Sigmoid colon (tissue), 7 donors: ENCODE data around the gene ADGRE3. TPM values are rescaled to one million over a fixed set of nuclear protein-coding genes. Genes with fewer than 3 reads are reported as not detected.
"Not testable (repeated sequence)": the region's sequence is repeated elsewhere in the genome, so short reads cannot be mapped to it uniquely, and the experiment has no call there.

Experiments used
- DNase-seq: peaks from one replicate; pipeline ENCODE4 v3.0.0-alpha.2; 2019
- H3K27ac ChIP-seq, 4 donors: fragments of 200-600 bp; sonication (generic); one replicate each; pipeline ENCODE4 v1.5.1; 2016 to 2019; ENCODE audit warnings: mild to moderate bottlenecking in 1 of 4
- H3K27me3 ChIP-seq, 3 donors: fragments of 200-600 bp; sonication (generic); one replicate each; pipeline ENCODE4 v1.5.1; 2019; ENCODE audit warnings: mild to moderate bottlenecking in 1 of 3
- H3K36me3 ChIP-seq, 4 donors: fragments of 200-600 bp; sonication (generic); one replicate each; pipeline ENCODE4 v1.5.1; 2016 to 2019
- H3K4me1 ChIP-seq, 4 donors: fragments of 200-600 bp; sonication (generic); one replicate each; pipeline ENCODE4 v1.5.1; 2017 to 2019
- H3K4me3 ChIP-seq, 4 donors: fragments of 200-600 bp; sonication (generic); one replicate each; pipeline ENCODE4 v1.5.1; 2017 to 2019; ENCODE audit warnings: mild to moderate bottlenecking in 2 of 4, moderate library complexity in 1 of 4
- H3K9me3 ChIP-seq, 4 donors: fragments of 200-600 bp in 3 of 4; sonication (generic) in 3 of 4; one replicate each; pipeline versions ENCODE4 v1.5.1 to v1.6.1; 2013 to 2019
- EP300 ChIP-seq, 4 donors: sonication (generic); formaldehyde crosslinking; IDR thresholded peaks; one replicate each; pipeline ENCODE4 v1.6.1; 2017; ENCODE audit warnings: antibody characterized with exemption in 4 of 4
- POLR2A ChIP-seq, 2 donors: fragments of 450-650 bp; IDR thresholded peaks; one replicate each; pipeline ENCODE4 v1.6.1; 2016; ENCODE audit warnings: antibody characterized with exemption in 2 of 2, mild to moderate bottlenecking in 2 of 2, moderate library complexity in 2 of 2
- POLR2AphosphoS5 ChIP-seq, 4 donors: sonication (generic); formaldehyde crosslinking; IDR thresholded peaks; one replicate each; pipeline ENCODE4 v1.6.1; 2017; ENCODE audit warnings: antibody characterized with exemption in 4 of 4
- WGBS, 2 donors: extraction: QIAGEN DNeasy Blood & Tissue Kit; methylation state at CpG; one replicate each; pipeline ENCODE4 v1.1.7; 2013; 5-methylcytosine and 5-hydroxymethylcytosine counted together
- intact Hi-C: fragments of 100-400 bp; cut with DNase I; formaldehyde crosslinking; loops from one replicate; pipeline ENCODE4 v1.15.1; 2023
- polyA plus RNA-seq, 3 donors: library from polyadenylated mRNA; stranded (reverse); fragments of 200-250 nt; gene quantifications; one replicate each; pipeline ENCODE4 v1.2.3, GENCODE V29; 2013
- total RNA-seq, 4 donors: library from RNA; depleted of rRNA; stranded (reverse); fragments of >200 nt; gene quantifications; one replicate each; pipeline ENCODE4 v1.1.0, GENCODE V29; 2016
- TF ChIP-seq, protein P1 (sequence below), 4 experiments: fragments of 450-650 bp in 3 of 4; fragments of 200-600 bp in 1 of 4; IDR thresholded peaks; one replicate each; pipeline ENCODE4 v1.5.1; 2016 to 2019; ENCODE audit warnings: antibody characterized with exemption in 4 of 4, mild to moderate bottlenecking in 3 of 4, moderate library complexity in 2 of 4
- donor health status: healthy with polysubstance abuse.
- donor health status: Bipolar disorder and iron deficiency.
- donor health status: healthy.

Gene ADGRE3
- total and polyA plus RNA-seq, 7 donors, result 0.04 TPM; not detected in 6

DNA sequence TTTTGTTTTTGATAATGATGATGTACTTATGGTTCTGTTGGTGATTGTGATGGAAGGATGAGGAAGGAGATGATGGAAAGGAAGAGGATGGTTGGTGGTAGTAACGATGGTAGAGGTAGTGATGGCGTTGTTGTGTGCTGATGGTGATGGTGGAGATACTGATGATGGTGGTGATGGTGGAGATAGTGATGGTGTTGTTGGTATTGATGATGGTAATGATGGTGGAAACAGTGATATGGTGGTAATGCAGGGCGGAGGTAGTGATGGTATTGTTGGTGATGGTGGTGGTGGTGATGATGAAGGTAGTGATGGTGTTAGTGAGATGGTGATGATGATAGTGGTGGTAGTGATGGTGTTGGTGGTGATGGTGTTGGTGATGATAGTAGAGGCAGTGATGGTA lies 79.1 kb downstream of the ADGRE3 start:
- intact Hi-C loops, result no loop called here
- TF ChIP-seq, protein P1, sequence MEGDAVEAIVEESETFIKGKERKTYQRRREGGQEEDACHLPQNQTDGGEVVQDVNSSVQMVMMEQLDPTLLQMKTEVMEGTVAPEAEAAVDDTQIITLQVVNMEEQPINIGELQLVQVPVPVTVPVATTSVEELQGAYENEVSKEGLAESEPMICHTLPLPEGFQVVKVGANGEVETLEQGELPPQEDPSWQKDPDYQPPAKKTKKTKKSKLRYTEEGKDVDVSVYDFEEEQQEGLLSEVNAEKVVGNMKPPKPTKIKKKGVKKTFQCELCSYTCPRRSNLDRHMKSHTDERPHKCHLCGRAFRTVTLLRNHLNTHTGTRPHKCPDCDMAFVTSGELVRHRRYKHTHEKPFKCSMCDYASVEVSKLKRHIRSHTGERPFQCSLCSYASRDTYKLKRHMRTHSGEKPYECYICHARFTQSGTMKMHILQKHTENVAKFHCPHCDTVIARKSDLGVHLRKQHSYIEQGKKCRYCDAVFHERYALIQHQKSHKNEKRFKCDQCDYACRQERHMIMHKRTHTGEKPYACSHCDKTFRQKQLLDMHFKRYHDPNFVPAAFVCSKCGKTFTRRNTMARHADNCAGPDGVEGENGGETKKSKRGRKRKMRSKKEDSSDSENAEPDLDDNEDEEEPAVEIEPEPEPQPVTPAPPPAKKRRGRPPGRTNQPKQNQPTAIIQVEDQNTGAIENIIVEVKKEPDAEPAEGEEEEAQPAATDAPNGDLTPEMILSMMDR (IDR thresholded peaks at IDR 0.05), result no peak
- TF ChIP-seq POLR2A (IDR thresholded peaks at IDR 0.05), result no peak
- TF ChIP-seq POLR2AphosphoS5 (IDR thresholded peaks at IDR 0.05), result no peak
- TF ChIP-seq EP300 (IDR thresholded peaks at IDR 0.05), result no peak

DNA sequence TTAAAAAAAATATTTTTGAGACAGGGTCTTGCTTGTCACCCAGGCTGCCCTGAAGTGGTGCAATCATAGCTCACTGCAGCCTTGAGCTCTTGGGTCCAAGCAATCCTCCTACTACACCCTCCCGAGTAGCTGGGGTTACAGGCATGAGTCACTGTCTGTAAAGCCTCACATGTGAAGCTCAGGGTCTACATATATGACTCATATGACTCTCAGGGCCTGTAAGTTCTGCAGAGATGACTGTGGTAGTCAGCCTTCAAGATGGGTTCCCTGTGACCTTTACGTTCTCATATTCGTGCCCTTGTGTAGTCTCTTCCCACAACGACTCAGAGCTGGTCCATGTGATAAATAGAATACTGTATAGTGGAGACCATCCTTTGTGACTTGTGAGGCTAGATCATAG lies 85.2 kb downstream of the ADGRE3 start:
- DNase-seq, H3K36me3 ChIP-seq, H3K27ac ChIP-seq, H3K27me3 ChIP-seq, H3K4me3 ChIP-seq, H3K9me3 ChIP-seq, H3K4me1 ChIP-seq, intact Hi-C loops: not testable (repeated sequence)
- WGBS, 2 donors, result 57 to 60% methylated on average over 4 of the region's 4 CpGs

More for the DNA sequence above, 79.1 kb downstream of the ADGRE3 start:
- no peaks in the 10 kb centered on the region for H3K36me3 ChIP-seq
- no peak overlapping the region for H3K4me3 ChIP-seq
- DNase-seq, result no peak
- 93% methylated on average over 3 of the region's 3 CpGs for WGBS, 2 donors
- H3K27ac ChIP-seq, result no peak overlapping the region
- H3K4me1 ChIP-seq, result no peaks in the 10 kb centered on the region
- H3K27me3 ChIP-seq, result no peaks in the 10 kb centered on the region
- no peaks in the 10 kb centered on the region for H3K9me3 ChIP-seq

DNA sequence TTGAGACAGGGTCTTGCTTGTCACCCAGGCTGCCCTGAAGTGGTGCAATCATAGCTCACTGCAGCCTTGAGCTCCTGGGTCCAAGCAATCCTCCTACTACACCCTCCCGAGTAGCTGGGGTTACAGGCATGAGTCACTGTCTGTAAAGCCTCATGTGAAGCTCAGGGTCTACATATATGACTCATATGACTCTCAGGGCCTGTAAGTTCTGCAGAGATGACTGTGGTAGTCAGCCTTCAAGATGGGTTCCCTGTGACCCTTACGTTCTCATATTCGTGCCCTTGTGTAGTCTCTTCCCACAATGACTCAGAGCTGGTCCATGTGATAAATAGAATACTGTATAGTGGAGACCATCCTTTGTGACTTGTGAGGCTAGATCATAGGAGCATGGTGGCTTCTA lies 89.5 kb downstream of the ADGRE3 start:
- H3K9me3 ChIP-seq, H3K27me3 ChIP-seq, H3K36me3 ChIP-seq, intact Hi-C loops, H3K4me3 ChIP-seq, DNase-seq, H3K4me1 ChIP-seq, H3K27ac ChIP-seq: not testable (repeated sequence)
- WGBS, 2 donors, result 53 to 59% methylated on average over 3 of the region's 3 CpGs

DNA sequence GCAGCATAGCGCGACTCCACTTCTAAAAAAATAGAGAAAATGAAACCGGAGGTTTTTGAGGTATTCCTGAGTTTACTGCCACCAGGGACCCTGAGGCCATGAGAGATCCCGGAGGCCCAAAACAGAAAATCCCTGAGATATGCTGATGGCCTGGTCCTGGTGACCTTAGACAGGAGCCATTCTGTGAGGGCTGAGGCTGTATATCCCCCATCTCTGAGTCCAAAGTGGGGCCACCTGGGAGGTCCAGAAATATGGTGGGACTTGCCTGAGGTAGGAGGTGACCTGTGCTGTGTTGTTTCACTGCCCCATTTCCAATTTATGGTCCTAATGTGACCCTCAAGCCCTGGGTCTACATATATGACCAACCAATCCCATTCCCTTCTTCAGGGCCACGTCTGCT lies 90.3 kb downstream of the ADGRE3 start:
- H3K9me3 ChIP-seq, intact Hi-C loops, H3K4me1 ChIP-seq, H3K27me3 ChIP-seq, H3K36me3 ChIP-seq, H3K4me3 ChIP-seq, DNase-seq, H3K27ac ChIP-seq: not testable (repeated sequence)
- WGBS, 2 donors, result 79 to 89% methylated on average over 4 of the region's 5 CpGs

DNA sequence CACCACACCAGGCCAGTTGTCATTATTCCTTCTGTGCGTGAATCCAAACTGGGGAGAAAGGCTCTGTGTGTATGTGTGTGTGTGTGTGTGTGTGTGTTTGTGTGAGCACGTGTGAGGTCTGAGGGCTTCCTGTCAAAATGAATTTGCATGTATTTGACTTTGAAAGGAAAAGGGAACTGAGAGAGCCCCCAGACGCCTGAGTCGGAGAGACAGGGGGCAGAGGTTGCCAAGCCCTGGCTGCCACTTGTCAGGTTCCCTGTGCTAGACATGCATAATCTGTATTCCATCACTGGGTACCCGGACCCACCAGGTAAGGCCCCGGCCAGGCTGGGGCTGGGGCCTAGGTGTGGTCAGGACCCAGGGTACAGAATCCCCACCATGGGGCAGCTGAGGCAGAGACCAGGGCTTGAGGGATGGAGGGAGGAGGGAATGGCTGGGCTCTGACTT lies 91.7 kb downstream of the ADGRE3 start, which contains the start of gene CLEC17A:
TSS of gene CLEC17A (plus strand) at position 191 of the 447 bp plus-strand sequence. CDS start at position 268, 77 bp downstream.
- Histone ChIP-seq H3K27me3 (no peaks in the 10 kb centered on the region), H3K36me3 (no peaks in the 10 kb centered on the region), H3K4me1 (no peaks in the 10 kb centered on the region), H3K27ac (no peak within 1 kb of the TSS), H3K4me3 (no peak within 1 kb of the TSS), H3K9me3 (no peaks in the 10 kb centered on the region)
- intact Hi-C loops, result no loop called here
- TF ChIP-seq EP300 (IDR thresholded peaks at IDR 0.05), result no peak
- TF ChIP-seq, protein P1 (IDR thresholded peaks at IDR 0.05), result no peak
- no peak for TF ChIP-seq POLR2AphosphoS5 (IDR thresholded peaks at IDR 0.05)
- no peak for TF ChIP-seq POLR2A (IDR thresholded peaks at IDR 0.05)
- no peak for DNase-seq
- WGBS, 2 donors, result 31 to 59% methylated on average over 6 of the region's 6 CpGs

DNA sequence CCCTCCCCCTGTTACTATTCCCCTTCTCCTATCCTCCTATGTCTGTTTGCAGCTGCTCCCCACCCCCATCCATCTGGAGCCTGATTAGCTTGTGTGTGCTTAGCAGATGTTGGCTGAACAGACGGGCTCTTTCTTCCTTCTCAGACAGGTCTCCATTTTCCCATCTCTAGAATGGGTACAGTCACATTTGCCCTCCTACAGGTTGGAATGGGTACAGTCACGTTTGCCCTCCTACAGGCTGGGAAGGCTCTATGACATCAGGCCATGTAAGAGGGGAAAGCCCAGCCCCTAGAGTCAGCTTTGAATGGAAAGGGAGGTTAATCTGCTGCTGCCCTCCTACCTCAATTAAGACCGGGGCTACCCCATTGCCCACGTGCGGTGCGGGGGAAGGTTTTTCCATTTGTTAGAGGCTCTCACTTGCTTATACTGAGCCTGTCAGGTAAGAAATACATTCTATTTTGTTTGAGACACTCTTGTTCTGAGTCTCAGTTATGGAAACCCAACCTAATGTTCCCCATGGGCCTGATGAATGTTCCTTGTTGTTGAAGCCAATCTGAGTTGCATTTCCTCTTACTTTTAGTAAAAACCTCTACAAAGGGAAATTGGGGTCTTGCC lies 93.9 kb downstream of the ADGRE3 start:
- WGBS, 2 donors, result 55 to 63% methylated on average over 6 of the region's 6 CpGs
- Histone ChIP-seq H3K36me3 (no peaks in the 10 kb centered on the region), H3K9me3 (no peaks in the 10 kb centered on the region), H3K27me3 (no peaks in the 10 kb centered on the region), H3K4me3 (no peak overlapping the region), H3K27ac (no peak overlapping the region), H3K4me1 (no peaks in the 10 kb centered on the region)
- DNase-seq, result no peak
- no peak for TF ChIP-seq POLR2A (IDR thresholded peaks at IDR 0.05)
- intact Hi-C loops, result no loop called here

DNA sequence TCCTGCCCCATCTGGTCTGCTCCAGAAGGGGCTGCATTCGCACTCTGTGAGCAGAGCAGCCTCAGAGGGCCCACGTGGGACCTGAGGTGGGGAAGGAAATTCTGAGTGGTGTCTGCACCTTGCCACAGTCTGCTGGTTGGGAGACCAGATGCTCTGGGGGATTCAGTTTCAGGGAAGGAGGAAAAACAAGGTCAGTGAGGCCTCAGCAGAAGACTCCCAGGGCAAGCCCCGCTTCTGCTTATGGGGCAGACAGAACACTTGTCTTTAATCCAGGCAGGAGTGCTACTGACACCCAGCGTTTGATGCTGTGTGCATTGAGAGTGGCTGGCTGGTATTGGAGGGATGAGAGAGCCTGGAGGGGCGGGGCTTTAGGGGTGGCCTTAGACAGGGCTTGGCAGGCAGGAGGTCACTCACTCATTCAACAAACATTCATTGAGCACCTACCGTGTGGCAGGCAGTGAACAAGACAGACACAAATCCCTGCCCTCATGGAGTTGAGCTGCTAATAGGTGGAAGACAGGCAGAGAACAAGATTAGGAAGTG lies 96.7 kb downstream of the ADGRE3 start:
- no peaks in the 10 kb centered on the region for H3K27me3 ChIP-seq
- intact Hi-C loops, result no loop called here
- no peak overlapping the region for H3K27ac ChIP-seq
- TF ChIP-seq EP300 (IDR thresholded peaks at IDR 0.05), result no peak
- 48 to 50% methylated on average over 6 of the region's 6 CpGs for WGBS, 2 donors
- no peaks in the 10 kb centered on the region for H3K9me3 ChIP-seq
- no peak for DNase-seq
- H3K4me3 ChIP-seq, result no peak overlapping the region
- no peaks in the 10 kb centered on the region for H3K36me3 ChIP-seq
- H3K4me1 ChIP-seq, result peaks cover 0 to 10% (median 9%) of the 10 kb centered on the region in 4 donors
